NCI-H2029 (cell line): ENCODE results near the gene CCL13.
"Not testable (repeated sequence)": the region's sequence is repeated elsewhere in the genome, so short reads cannot be mapped to it uniquely, and the experiment has no call there.

Experiments used
- DNase-seq: peaks from one replicate; lab custom pipeline; 2025; lab: John Stamatoyannopoulos, UW

CCL13 gene

DNA sequence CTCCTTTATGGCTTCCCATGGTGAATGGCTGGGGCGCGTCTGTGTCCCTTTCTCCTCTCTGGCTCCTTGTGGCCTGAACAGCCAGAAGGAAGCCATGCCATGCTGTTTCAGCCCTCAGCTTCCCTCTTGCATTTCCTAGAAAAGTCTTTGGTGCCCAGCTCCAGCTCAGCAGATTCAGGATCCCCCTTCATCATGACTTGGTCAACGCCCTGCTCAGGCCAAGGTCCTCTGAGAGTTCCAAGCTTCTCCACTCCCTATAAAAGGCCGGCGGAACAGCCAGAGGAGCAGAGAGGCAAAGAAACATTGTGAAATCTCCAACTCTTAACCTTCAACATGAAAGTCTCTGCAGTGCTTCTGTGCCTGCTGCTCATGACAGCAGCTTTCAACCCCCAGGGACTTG is at the start of gene CCL13:
TSS of gene CCL13 (plus strand) at position 287 of the 400 bp plus-strand sequence. CDS start at position 334, 47 bp downstream.
- no peak for DNase-seq

DNA sequence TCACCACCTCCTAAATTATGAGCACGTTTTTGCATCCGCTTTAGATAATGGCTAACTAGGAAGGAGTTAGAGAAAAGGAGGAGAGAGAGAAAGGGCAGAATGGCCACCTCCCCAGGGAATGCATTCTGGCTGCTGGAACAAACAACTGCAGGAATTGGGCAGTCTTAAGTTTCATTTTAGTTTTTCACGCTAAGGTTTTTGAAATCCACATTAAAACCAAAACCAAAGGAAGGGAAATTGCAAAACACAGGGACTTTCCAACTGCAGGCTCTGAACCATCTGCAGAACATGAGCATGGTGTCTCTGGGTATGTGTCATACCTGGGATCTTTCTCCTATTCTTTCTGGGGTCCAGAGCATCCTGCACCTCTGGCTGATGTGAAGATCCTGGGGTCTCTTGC is 49.2 kb upstream of the CCL13 start:
- DNase-seq: no peak

DNA sequence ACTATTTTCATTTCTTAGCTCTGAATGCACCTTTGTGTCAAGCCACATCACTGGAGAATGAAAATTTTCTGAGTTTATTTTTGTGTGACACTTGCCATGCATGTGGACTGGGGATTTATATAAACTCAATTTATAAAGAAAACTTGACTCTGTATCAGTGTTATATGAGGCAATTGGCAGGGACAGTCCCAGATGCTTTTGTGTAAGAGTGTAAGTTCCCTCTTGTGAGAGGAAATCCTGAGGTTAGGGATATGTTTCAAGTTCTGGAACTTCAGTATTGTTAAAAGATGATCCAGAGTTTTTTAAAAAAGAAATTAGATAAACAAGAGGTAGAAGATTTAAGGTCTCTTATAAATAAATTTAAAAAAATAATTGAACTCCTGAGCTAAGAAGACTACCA is 47.9 kb upstream of the CCL13 start:
- no peak for DNase-seq

DNA sequence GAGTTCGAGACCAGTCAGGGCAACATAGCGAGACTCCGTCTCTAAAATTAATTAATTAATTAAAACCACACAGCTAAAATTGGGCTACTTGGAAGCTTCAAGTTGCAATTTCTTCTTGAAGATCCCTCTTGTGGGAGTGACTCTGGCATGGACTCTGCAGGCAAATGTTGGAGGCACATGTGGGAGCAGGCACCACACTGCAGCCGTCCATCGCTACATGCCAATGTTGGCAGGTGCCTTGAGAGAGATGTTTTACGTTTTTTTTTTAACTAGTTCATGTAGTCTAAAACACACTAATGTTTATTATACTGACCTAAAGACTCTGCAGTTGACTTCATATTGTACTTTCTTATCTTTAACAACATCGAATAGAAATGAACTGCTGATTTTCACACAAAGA is 45.0 kb upstream of the CCL13 start:
- no peak for DNase-seq

DNA sequence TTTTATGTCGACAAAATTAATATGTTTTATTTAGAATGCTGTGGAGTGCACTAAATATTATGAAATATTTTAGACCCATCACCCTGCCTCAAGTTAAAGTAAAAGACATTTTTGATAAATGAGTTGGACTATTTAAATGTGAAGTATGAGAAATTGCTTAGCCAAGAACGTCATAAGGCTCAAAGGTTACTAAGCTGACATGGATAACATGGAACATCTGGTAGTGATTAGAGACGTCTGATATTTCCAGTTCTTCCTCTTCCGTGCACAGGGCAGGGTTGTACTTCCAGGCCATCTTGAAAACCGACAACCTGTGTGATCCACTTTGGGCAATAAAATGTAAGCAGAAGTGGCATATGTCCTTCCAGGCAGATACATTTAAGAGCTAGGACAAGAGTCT is 44.2 kb upstream of the CCL13 start:
- no peak for DNase-seq

DNA sequence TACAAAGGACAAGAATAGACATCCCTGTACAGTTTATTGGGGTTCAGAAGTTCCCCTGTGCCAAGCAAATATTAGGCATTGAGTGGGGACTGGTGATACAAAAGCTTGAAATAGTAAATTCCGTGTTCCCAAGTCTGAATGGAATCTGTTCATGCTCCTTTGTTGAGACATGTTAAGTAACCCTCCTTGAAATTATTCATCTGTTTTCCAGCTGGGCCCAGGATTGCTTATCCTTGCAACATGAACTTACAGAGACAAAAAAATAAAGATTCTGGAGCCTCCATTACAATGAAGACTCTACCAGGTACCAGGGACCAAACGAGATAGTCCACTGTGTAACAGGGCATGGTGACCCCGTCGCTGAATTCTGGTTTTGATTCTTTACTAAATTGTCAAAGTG is 43.1 kb upstream of the CCL13 start:
- no peak for DNase-seq

DNA sequence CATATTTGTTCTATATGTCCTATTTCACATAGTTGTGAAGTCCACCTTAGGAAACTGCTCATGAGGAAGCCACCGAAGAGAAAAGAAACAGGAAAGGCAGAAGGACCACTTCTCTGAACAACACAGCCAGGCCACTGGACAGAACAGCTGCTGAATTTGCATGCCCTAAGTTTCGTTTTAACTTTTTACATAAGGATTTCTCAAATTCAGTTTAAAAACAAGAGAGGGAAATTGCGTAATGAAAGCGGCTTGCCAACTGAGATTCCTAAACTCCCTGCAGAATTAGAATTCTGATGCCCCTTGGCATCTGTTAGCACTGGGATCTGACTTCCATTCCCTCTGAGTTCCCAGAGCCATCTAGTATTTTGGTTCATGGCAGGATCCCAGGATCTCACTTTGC is 42.0 kb upstream of the CCL13 start:
- no peak for DNase-seq

DNA sequence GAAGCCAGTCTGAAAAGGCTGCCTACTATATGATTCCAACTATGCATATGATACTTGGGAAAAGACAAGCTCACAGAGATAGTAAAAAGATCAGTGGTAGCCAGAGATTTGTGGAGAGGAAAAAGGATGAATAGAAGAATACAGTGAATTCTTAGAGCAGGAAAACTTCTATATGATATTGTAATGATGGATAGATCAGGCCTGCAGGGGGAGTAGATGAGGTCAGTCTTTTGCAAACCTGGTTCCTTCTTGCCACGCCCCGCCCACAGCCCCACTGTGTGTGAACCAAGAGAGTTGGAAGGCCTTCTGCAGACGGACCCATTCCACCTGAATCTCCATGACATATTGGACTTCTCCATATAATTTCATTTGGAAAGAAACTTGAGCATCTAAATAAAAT is 37.8 kb upstream of the CCL13 start:
- DNase-seq: no peak

DNA sequence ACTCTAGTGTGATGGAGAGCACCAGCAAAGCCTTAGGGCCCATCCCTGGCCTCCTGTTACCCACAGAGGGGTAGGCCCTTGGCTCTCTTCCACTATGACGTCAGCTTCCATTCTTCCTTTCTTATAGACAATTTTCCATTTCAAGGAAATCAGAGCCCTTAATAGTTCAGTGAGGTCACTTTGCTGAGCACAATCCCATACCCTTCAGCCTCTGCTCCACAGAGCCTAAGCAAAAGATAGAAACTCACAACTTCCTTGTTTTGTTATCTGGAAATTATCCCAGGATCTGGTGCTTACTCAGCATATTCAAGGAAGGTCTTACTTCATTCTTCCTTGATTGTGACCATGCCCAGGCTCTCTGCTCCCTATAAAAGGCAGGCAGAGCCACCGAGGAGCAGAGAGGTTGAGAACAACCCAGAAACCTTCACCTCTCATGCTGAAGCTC is 37.2 kb upstream of the CCL13 start, which contains the start of gene CCL8:
TSS of gene CCL8 (plus strand) at position 397 of the 445 bp plus-strand sequence. CDS start 67 bp downstream, outside the sequence.
- DNase-seq: no peak

DNA sequence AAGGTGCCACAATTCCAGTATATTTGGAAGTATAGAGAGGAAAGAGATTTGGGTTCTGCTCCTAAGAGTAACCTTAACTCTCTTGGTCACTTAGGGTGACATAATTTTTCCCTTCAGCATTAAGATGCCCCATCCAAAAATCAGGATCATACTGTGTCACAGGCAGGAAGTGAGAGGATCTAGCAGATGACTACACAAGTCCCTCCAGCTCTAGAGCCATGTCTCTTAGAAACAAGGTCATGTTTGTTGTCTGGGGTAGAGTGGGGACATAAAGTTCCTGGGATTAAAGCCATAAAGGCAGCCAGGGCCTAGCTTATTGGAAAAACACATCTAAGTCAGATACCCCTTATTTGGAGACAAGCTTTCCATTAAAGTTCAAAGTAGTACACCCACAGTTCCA is 34.3 kb upstream of the CCL13 start:
- DNase-seq: no peak

DNA sequence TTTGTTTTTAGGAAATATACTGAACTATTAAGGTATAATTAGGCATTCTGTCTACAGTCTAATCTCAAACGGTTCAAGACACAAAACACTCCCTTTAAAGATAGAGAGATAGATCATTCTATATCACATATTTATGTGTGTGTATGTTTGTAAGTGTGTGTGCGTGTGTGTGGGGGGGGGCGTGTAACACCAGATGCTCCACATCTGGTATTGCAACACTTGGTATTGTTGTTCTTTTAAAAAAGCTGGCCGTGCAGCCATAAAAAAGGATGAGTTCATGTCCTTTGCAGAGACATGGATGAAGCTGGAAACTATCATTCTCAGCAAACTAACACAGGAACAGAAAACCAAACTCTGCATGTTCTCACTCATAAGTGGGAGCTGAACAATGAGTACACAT is 28.7 kb upstream of the CCL13 start:
- not testable (repeated sequence) for DNase-seq

DNA sequence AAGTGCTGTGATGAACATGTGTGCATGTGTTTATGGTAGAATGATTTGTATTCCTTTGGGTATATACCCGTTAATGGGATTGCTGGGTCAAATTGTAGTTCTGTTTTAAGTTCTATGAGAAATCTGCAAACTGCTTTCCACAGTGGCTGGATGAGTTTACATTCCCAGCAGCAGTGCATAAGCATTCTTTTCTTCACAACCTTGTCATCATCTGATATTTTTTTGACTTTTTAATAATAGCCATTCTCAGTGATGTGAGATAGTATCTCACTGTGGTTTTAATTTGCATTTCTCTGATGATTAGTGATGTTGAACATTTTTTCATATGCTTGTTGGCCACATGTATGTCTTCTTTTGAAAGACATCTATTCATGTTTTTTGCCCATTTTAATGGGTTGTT is 18.6 kb upstream of the CCL13 start:
- no peak for DNase-seq

DNA sequence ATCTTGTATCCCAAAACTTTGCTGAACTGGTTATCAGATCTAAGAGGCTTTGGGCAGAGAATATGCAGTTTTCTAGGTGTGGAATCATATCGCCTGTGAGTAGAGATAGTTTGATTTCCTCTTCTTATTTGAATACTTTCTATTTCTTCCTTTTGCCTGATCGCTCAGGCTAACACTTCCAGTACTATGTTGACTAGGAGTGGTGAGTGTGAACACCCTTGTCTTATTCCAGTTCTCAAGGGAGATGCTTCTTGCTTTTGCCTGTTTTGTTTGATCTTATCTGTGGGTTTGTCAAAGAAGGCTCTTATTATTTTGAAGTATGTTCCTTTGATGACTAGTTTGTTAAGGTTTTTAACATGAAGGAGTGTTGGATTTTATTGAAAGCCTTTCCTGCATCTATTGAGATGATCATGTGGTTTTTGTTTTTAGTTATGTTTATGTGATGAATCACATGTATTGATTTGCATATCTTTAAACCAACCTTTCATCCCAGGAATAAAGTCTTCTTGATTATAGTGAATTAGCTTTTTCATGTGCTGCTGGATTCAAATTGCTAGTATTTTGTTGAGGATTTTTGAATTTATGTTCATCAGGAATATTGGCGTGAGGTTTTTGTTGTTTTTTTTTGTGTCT is 17.0 kb upstream of the CCL13 start:
- no peak for DNase-seq

DNA sequence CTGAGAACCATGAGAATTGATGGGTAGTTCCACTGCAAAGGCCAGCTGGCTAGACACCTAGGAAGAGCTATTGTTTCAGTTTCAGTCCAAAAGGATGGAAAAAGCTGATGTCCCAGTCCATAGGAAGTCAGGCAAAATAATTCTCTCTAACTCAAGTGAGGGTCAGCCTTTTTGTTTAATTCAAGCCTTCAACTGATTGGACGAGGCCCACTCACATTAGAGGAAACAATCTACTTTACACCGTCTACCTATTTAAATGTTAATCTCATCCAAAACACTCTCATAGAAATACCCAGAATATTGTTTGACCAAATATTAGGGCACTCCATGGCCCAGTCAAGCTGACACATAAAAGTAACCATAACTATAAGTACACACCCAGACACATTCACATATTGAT is 14.4 kb upstream of the CCL13 start:
- DNase-seq: no peak

DNA sequence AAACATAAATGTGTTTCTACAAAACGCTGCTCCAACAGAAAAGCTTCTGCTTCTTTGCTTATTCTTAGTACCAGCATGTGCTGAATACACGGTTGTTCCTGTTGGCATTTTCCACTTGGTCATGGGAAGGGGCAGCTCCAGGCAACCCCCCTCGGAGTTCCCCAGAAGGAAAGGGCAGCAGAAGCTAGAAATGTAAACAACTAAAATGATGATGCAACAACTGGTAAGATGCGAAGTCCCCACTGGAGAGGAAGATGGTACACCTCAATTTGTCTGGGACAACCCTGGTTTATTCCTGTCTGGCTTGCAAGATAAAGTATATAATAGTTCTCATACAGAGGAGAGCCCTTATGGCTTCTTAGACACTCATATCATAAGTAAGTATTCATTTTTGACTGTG is 9.2 kb upstream of the CCL13 start:
- DNase-seq: no peak

DNA sequence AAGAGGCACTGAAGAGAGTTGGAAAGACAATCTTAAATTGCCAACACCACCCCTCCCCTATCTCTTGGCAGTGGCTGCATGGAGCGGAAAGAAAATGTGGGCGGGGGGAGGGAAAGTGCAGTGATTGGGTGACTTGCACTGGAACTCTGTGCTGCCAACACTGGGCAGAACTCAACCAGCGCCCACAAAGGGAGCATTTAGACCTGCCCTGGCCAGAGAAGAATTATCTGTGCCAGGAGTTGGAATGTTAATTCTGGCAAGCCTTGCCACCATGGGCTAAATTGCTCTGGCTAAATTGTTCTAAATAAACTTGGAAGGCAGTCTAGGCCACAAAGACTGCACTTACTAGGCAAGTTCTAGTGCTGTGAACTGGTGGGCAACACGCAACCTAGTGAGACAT is 6.5 kb upstream of the CCL13 start:
- no peak for DNase-seq

DNA sequence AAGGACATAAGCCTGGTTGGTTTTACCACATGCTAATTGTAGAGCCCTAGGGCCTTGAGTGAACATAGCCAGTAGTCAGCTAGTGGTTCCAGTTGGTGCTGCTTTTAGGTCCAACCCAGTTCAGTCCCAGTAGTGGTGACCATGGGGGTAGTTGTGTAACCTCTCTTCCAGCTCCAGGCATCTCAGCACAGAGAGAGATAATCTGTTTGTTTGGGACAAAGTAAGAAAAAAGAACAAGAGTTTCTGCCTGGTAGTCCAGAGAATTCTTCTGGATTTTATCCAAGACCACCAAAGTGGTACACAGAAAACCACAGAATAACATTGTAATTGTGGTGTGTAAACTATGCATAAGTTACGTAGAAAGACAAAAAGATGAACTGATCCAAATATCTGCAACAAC is 5.2 kb upstream of the CCL13 start:
- DNase-seq: no peak

DNA sequence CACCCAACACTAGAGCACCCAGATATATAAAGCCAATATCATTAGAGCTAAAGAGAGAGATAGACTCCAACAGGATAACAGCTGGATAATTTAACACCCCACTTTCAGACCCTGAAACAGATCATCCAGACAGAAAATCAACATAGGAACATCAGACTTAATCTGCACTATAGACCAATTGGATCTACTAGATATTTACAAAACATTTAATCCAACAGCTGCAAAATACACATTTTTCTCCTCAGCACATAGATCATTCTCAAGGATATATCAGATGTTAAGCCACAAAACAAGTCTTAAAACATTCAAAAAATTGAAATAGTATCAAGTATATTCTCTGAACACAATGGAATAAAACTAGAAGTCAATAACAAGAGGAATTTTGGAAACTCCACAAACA is 4.1 kb upstream of the CCL13 start:
- no peak for DNase-seq

DNA sequence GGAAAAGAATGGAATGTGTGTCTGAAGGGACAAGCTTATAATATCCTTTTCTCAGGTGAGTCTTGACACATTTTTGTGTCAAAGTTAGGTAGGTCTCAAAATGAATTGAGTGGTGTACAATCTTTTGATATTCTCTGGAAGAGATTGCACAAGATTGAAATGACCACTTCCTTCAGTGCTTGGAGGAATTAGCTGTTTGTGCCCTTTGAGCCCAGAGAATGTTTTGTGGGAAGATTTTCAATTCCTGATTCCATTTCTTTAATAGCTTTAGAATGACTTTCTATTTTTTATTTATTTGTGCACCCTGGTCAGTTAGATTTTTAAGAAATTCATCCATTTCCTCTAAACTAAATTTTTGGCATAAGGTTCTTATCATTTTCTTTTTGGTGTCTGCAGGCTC is 1.6 kb upstream of the CCL13 start:
- DNase-seq: no peak

DNA sequence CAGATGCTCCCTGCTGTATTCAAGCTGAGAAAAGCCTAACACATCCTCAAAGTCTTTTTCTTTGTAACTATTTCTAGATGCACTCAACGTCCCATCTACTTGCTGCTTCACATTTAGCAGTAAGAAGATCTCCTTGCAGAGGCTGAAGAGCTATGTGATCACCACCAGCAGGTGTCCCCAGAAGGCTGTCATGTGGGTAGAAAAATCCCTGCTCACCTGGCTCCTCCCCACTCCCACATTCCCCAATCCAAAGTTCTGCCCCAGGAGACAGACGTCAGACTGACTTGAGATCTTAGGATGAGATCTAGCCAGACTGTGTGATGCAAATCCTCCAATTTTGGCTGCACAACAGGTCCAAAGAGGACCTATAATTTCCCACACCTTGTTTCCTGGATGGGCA is 1.1 kb downstream of the CCL13 start:
- DNase-seq: no peak

DNA sequence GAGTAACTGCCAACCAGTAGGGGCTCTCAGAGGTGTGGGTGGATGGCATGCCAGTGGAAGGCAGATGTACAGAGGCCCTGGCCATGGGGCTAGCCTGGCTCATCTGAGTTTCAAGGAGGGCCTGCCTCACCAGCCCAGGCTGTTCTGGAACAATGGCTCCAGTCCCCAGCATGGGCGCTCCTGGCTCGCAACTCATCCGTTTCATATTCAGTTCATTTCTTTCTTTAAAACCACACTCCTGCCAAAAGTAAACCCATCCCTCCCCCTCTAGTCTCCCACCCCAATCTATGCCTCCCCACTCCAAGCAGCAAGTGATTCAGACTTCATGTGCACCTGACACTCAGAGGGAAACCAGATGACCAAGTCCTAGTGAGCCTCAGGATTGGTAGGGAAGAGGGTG is 2.4 kb downstream of the CCL13 start:
- DNase-seq: no peak

DNA sequence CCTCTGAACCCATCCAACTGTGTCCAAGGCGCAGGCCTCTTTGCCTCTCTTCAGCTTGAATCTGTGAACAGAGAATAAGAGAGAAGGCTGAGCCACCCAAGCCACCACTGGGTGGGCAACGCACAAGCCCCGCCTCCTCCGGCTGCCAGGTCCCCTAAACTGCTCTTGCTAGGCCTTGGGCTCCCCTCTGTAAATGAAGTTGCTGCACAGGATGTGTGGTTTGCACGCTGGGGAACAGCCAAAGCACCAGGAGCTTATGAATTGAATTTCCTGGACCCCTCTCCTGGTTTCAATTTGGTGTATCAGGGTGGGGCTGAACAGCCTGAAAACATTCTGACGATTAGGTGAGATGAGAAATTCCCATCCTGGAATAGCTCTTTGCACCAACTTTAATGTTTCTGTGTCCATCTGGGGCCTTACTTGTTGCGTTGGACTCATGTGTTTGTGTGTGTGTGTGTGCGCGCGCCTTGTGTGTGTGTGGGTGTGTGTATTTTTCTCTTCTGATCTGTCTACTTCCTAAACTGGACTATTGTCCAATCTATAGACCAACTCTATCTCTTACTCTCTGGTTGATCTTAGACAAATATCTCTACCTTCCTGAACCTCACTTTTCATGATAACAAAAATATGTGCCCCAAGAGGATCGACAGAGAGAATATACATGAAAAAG is 4.5 kb downstream of the CCL13 start:
- no peak for DNase-seq

DNA sequence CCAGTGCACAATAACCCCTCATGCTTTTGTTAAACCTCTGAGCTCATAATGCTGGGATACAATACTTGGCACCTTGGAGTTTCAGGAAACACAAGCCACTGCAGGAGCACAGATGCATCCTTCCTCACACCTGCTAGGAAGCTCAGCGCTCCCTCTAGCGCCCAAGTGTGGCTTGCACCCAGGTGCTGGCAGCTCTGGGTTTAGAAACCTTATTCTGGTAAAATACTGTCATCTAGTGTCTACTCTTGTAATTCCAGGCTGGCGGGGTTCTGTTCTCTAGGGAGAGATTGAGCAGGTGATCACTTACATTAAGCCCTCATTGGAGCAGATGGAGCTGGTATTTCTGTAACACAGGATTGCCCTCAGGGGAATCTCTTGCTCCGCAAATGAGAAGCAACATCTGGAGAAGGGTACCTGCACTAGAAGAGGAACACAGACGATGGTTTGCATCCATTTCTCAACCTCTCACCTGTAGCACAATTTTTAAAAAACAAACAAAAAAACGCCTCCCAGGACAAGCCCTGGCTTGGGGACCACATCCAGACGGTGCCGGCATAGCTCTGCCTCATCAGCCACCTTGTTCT is 5.3 kb downstream of the CCL13 start:
- peak; percentile 85 for DNase-seq
